Stimulated activated CD4-positive, alpha-beta T cell treated with anti-CD3 and anti-CD28 coated beads, TNF-alpha, amount 100 ng/mL, for 48 hours (primary cell): Measurements from ENCODE around the gene CEND1.

Experiments
- DNase-seq, 3 donors: peaks; one replicate each; pipeline ENCODE4 v3.0.0-alpha.2; 2020; ENCODE audit warnings: low read depth in 3 of 3

The CEND1 gene

GRCh38 chr11:827146-827896 lies 37.4 kb upstream of the CEND1 start:
- DNase-seq: no peak

GRCh38 chr11:826836-827145 lies 36.9 kb upstream of the CEND1 start:
- no peak for DNase-seq

GRCh38 chr11:826227-826621 lies 36.3 kb upstream of the CEND1 start:
- DNase-seq: no peak

- DNase-seq: no peak
Measured at GRCh38 chr11:825366-826226, 35.7 kb upstream of the CEND1 start.

GRCh38 chr11:824942-825341 lies 35.1 kb upstream of the CEND1 start:
- no peak for DNase-seq

GRCh38 chr11:824292-824880 lies 34.5 kb upstream of the CEND1 start:
- no peak for DNase-seq

- no peak for DNase-seq
Measured at GRCh38 chr11:823441-824291, 33.8 kb upstream of the CEND1 start.

GRCh38 chr11:821512-822371 lies 31.9 kb upstream of the CEND1 start:
- no peak for DNase-seq

GRCh38 chr11:820655-821511 lies 31.0 kb upstream of the CEND1 start:
- DNase-seq: no peak

- peak; percentile 76 to 95 (median 88) for DNase-seq
Measured at GRCh38 chr11:819943-820649, 30.2 kb upstream of the CEND1 start.

GRCh38 chr11:819129-819931 lies 29.4 kb upstream of the CEND1 start:
- DNase-seq: peak; percentile 81 to 93 (median 81)

GRCh38 chr11:818396-819128 lies 28.7 kb upstream of the CEND1 start, which contains the start of gene PNPLA2:
PNPLA2 (plus strand) TSS chr11:818914; CDS start chr11:819719, 805 bp downstream.
- no peak for DNase-seq

- DNase-seq: no peak
Measured at GRCh38 chr11:816433-816779, 26.5 kb upstream of the CEND1 start.

- no peak for DNase-seq
Measured at GRCh38 chr11:815675-816432, 26.0 kb upstream of the CEND1 start.

- DNase-seq: no peak
Measured at GRCh38 chr11:813456-814096, 23.7 kb upstream of the CEND1 start.

GRCh38 chr11:813072-813455 lies 23.2 kb upstream of the CEND1 start:
- DNase-seq: no peak

GRCh38 chr11:812390-812789 lies 22.5 kb upstream of the CEND1 start:
- no peak for DNase-seq
